Erythroblast (primary cell): ENCODE measurements around the gene DCPS.

ENCODE experiments used
- GATA1 ChIP-seq: IDR thresholded peaks from 2 replicates; pipeline ENCODE4 v1.6.1; 2011; ENCODE audit warnings: low read depth, mild to moderate bottlenecking, control low read depth, low read length, moderate library complexity
- POLR2A ChIP-seq: IDR thresholded peaks from 2 replicates; pipeline ENCODE4 v1.6.1; 2011; ENCODE audit warnings: mild to moderate bottlenecking, low read length

DNA sequence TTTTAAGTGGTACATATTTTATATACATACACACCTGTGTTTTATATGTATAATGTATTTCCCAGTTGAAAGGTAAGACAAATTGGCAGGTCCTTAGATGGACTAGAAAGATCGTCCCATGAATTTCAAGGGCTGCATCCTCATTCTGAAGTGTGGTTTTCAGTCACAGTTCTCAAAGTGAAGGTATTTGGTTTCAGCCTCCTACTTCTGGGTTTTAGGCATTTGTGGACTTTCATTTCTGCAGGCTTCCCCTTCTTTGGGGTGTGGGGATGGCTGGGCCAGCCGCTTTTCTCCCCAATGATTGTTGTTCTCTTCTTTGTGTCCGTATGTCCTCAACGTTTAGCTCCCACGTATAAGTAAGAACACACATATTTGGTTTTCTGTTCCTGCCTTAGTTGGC lies 10.0 kb downstream of the DCPS start:
- TF ChIP-seq POLR2A (no peak), GATA1 (no peak)
